SK-N-SH treated with all-trans-retinoic acid at 6 μM for 48 hours (cell line): ENCODE results near the gene PRPF40B.

Source experiments
- CREB5 ChIP-seq: fragments of 250-450 bp; sonication (Bioruptor Pico); IDR thresholded peaks from 2 replicates; pipeline ENCODE4 v1.5.1; 2020; ENCODE audit warnings: low read depth, mild to moderate bottlenecking, moderate library complexity
- CSDC2 ChIP-seq: fragments of 250-450 bp; sonication (Bioruptor Pico); IDR thresholded peaks from 2 replicates; pipeline ENCODE4 v1.5.0; 2020; ENCODE audit warnings: mild to moderate bottlenecking, moderate library complexity
- ISL1 ChIP-seq: fragments of 250-450 bp; sonication (Bioruptor Pico); IDR thresholded peaks from 2 replicates; pipeline ENCODE4 v2.1.2; 2022; ENCODE audit warnings: mild to moderate bottlenecking, moderate library complexity
- PPARA ChIP-seq: fragments of 250-450 bp; sonication (Bioruptor Pico); IDR thresholded peaks from 2 replicates; pipeline ENCODE4 v1.5.0; 2020; ENCODE audit warnings: mild to moderate bottlenecking, borderline replicate concordance
- SNAI2 ChIP-seq: fragments of 250-450 bp; sonication (Bioruptor Pico); IDR thresholded peaks from 2 replicates; pipeline ENCODE4 v1.5.0; 2020; ENCODE audit warnings: mild to moderate bottlenecking, moderate library complexity
- ZFP30 ChIP-seq: fragments of 450-650 bp; formaldehyde crosslinking; IDR thresholded peaks from 2 replicates; pipeline ENCODE4 v1.5.0; 2022; ENCODE audit warnings: mild to moderate bottlenecking, moderate library complexity
- ZNF70 ChIP-seq: fragments of 450-650 bp; formaldehyde crosslinking; IDR thresholded peaks from 2 replicates; pipeline ENCODE4 v1.5.0; 2020; ENCODE audit warnings: mild to moderate bottlenecking, moderate library complexity

DNA sequence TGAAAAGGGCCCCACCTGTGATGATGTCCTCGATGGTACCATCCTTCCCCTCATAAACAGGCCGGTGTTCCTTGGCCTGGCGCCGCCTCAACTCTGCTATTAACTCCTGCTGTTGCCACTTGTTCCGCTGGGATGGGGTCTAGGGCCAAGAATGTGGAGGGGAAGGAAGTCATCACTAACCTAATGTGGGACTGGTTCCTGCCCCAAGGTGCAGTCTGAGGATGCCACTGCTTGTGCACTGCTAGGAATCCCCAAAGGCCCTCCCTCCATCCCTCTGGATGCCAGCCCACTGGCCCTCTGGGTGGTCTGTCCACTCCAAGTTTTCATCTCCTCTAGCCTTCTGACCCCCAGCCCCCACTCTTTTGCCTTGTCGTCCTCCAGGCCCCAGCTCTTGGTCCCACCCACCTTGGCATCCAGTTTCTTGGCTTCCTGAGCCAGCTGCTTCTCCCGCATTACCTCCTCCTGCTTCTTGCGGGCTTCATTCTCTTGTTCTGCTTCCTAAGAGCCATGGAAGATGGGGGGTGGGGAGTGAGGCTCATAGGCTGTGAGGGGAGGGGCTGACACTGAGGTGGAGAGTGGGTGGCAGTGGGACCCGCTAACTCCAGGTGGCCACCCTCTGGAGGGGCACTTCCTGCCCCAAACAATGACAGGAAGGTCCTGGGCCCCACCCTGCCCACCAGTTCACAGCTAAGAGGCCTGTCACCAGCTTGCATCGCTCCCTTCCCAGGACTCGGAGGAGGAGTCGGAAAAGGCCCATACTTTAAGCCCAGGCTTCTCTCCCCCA lies 23.7 kb downstream of the PRPF40B start:
- TF ChIP-seq PPARA (CRISPR knock-in tag) (no peak), CSDC2 (CRISPR knock-in tag) (no peak), ZFP30 (CRISPR knock-in tag) (no peak), CREB5 (CRISPR knock-in tag) (no peak), ZNF70 (CRISPR knock-in tag) (no peak), ISL1 (CRISPR knock-in tag) (no peak), SNAI2 (no peak)
